ENCODE measurements around the gene SRRM4.
A peak's percentile ranks its signal among the peaks of the same experiment; 100 is the strongest.

Gene SRRM4

GRCh38 chr12:119171291-119171690, 189.9 kb downstream of the SRRM4 start:
- no peak for DNase-seq (ENCODE audit: low spot score)

- no peak for DNase-seq (ENCODE audit: low spot score)
Observed at GRCh38 chr12:119171691-119172425, 190.5 kb downstream of the SRRM4 start.

- DNase-seq (ENCODE audit: low spot score), result no peak
Observed at GRCh38 chr12:119175081-119175480, 193.7 kb downstream of the SRRM4 start.

GRCh38 chr12:119176267-119177055, 195.1 kb downstream of the SRRM4 start:
- DNase-seq (ENCODE audit: low spot score), result no peak

- DNase-seq (ENCODE audit: low spot score), result no peak
Observed at GRCh38 chr12:119177056-119177325, 195.7 kb downstream of the SRRM4 start.

- no peak for DNase-seq (ENCODE audit: low spot score)
Observed at GRCh38 chr12:119177724-119178380, 196.5 kb downstream of the SRRM4 start.

GRCh38 chr12:119178544-119179334, 197.4 kb downstream of the SRRM4 start, which contains the start of gene HSPB8:
Gene HSPB8 (plus strand): TSS chr12:119178931. CDS start chr12:119179313, 382 bp downstream.
- DNase-seq (ENCODE audit: low spot score), result peak; percentile 56

GRCh38 chr12:119179335-119180021, 198.1 kb downstream of the SRRM4 start:
- DNase-seq (ENCODE audit: low spot score), result no peak

GRCh38 chr12:119180380-119181040, 199.2 kb downstream of the SRRM4 start:
- no peak for DNase-seq (ENCODE audit: low spot score)

- DNase-seq (ENCODE audit: low spot score), result no peak
Observed at GRCh38 chr12:119181202-119181601, 199.9 kb downstream of the SRRM4 start.

- DNase-seq (ENCODE audit: low spot score), result no peak
Observed at GRCh38 chr12:119181944-119182343, 200.6 kb downstream of the SRRM4 start.

GRCh38 chr12:119182701-119183493, 201.6 kb downstream of the SRRM4 start:
- peak; percentile 32 for DNase-seq (ENCODE audit: low spot score)

- DNase-seq (ENCODE audit: low spot score), result no peak
Observed at GRCh38 chr12:119183942-119184695, 202.8 kb downstream of the SRRM4 start.

GRCh38 chr12:119195256-119195655, 213.9 kb downstream of the SRRM4 start:
- DNase-seq (ENCODE audit: low spot score), result no peak

- DNase-seq (ENCODE audit: low spot score), result no peak
Observed at GRCh38 chr12:119198440-119198839, 217.1 kb downstream of the SRRM4 start.

GRCh38 chr12:119200601-119201000, 219.3 kb downstream of the SRRM4 start:
- DNase-seq (ENCODE audit: low spot score), result no peak

GRCh38 chr12:119201789-119202543, 220.6 kb downstream of the SRRM4 start:
- DNase-seq (ENCODE audit: low spot score), result no peak

- no peak for DNase-seq (ENCODE audit: low spot score)
Observed at GRCh38 chr12:119202544-119202943, 221.2 kb downstream of the SRRM4 start.

- no peak for DNase-seq (ENCODE audit: low spot score)
Observed at GRCh38 chr12:119204131-119204530, 222.8 kb downstream of the SRRM4 start.

Measured in putamen (tissue), 1 donor.